NT2/D1 (cell line): ENCODE results near the gene GCNA.

Experiments
- DNase-seq: peaks from one replicate; pipeline ENCODE4 v3.0.0-alpha.2; 2011; ENCODE audit warnings: low read depth, low spot score
- H3K27me3 ChIP-seq: 2 replicates; pipeline ENCODE4 v1.6.0; 2011; ENCODE audit warnings: mild to moderate bottlenecking; ENCODE audit not compliant: insufficient read length, insufficient read depth
- H3K36me3 ChIP-seq: 2 replicates; pipeline ENCODE4 v1.6.1; 2011; ENCODE audit warnings: mild to moderate bottlenecking, low read length, mixed read lengths; ENCODE audit not compliant: insufficient read depth, insufficient read length
- H3K4me1 ChIP-seq: 2 replicates; pipeline ENCODE4 v1.5.1; 2011; ENCODE audit not compliant: insufficient read depth, insufficient read length
- H3K4me3 ChIP-seq: 2 replicates; pipeline ENCODE4 v1.5.1; 2011; ENCODE audit warnings: low read depth; ENCODE audit not compliant: insufficient read length
- H3K9ac ChIP-seq: 2 replicates; pipeline ENCODE4 v1.6.0; 2011; ENCODE audit warnings: low read depth; ENCODE audit not compliant: insufficient read length
- H3K9me3 ChIP-seq: 2 replicates; pipeline ENCODE4 v1.5.1; 2011; ENCODE audit warnings: mild to moderate bottlenecking, low read length; ENCODE audit not compliant: insufficient read depth
- SUZ12 ChIP-seq: IDR thresholded peaks from 2 replicates; pipeline ENCODE4 v1.6.1; 2011; ENCODE audit not compliant: insufficient read length, insufficient read depth; ENCODE audit errors: extremely low read depth
- YY1 ChIP-seq: IDR thresholded peaks from 2 replicates; pipeline ENCODE4 v1.6.1; 2011; ENCODE audit not compliant: insufficient read length, insufficient read depth
- ZNF274 ChIP-seq: IDR thresholded peaks from 2 replicates; pipeline ENCODE4 v1.6.1; 2011; ENCODE audit warnings: mild to moderate bottlenecking, low read depth, low read length

GCNA gene

GRCh38 chrX:71536285-71536684 is 42.0 kb upstream of the GCNA start:
- no peak for DNase-seq
- H3K4me3 ChIP-seq, result no peak overlapping the region
- peaks cover 31% of the 10 kb centered on the region for H3K36me3 ChIP-seq
- no peak for TF ChIP-seq SUZ12
- TF ChIP-seq YY1, result no peak
- no peak for TF ChIP-seq ZNF274
- H3K4me1 ChIP-seq, result no peaks in the 10 kb centered on the region
- H3K9me3 ChIP-seq, result no peaks in the 10 kb centered on the region
- no peaks in the 10 kb centered on the region for H3K27me3 ChIP-seq
- H3K9ac ChIP-seq, result no peak overlapping the region

- Histone ChIP-seq H3K9ac (no peak overlapping the region), H3K4me1 (no peaks in the 10 kb centered on the region), H3K9me3 (no peaks in the 10 kb centered on the region), H3K27me3 (no peaks in the 10 kb centered on the region), H3K36me3 (peaks cover 42% of the 10 kb centered on the region), H3K4me3 (no peak overlapping the region)
- no peak for TF ChIP-seq ZNF274
- DNase-seq, result no peak
Observed at GRCh38 chrX:71537743-71538142, 40.5 kb upstream of the GCNA start.

- H3K4me1 ChIP-seq, result no peaks in the 10 kb centered on the region
- no peak overlapping the region for H3K9ac ChIP-seq
Observed at GRCh38 chrX:71540801-71541200, 37.4 kb upstream of the GCNA start.

GRCh38 chrX:71541210-71542022 is 36.8 kb upstream of the GCNA start:
- DNase-seq, result no peak
- H3K36me3 ChIP-seq, result peaks cover 63% of the 10 kb centered on the region
- no peaks in the 10 kb centered on the region for H3K4me1 ChIP-seq
- H3K27me3 ChIP-seq, result no peaks in the 10 kb centered on the region
- TF ChIP-seq YY1 (no peak), SUZ12 (no peak), ZNF274 (no peak)
- no peak overlapping the region for H3K9ac ChIP-seq
- no peaks in the 10 kb centered on the region for H3K9me3 ChIP-seq
- H3K4me3 ChIP-seq, result no peak overlapping the region

More at GRCh38 chrX:71540801-71541200, 37.4 kb upstream of the GCNA start:
- TF ChIP-seq YY1 (no peak), SUZ12 (no peak), ZNF274 (no peak)
- Histone ChIP-seq H3K36me3 (peaks cover 61% of the 10 kb centered on the region), H3K9me3 (no peaks in the 10 kb centered on the region), H3K4me3 (no peak overlapping the region), H3K27me3 (no peaks in the 10 kb centered on the region)
- no peak for DNase-seq

GRCh38 chrX:71542411-71542810 is 35.8 kb upstream of the GCNA start:
- H3K4me1 ChIP-seq, result no peaks in the 10 kb centered on the region
- no peaks in the 10 kb centered on the region for H3K27me3 ChIP-seq
- peaks cover 69% of the 10 kb centered on the region for H3K36me3 ChIP-seq
- no peaks in the 10 kb centered on the region for H3K9me3 ChIP-seq
- no peak overlapping the region for H3K4me3 ChIP-seq
- H3K9ac ChIP-seq, result no peak overlapping the region
- DNase-seq, result no peak
- no peak for TF ChIP-seq YY1
- TF ChIP-seq ZNF274, result no peak
- no peak for TF ChIP-seq SUZ12

GRCh38 chrX:71542825-71543224 is 35.4 kb upstream of the GCNA start:
- H3K27me3 ChIP-seq, result no peaks in the 10 kb centered on the region
- no peak for TF ChIP-seq YY1
- no peak for TF ChIP-seq ZNF274
- no peak for TF ChIP-seq SUZ12
- H3K4me3 ChIP-seq, result no peak overlapping the region
- H3K9ac ChIP-seq, result no peak overlapping the region
- no peaks in the 10 kb centered on the region for H3K4me1 ChIP-seq
- no peak for DNase-seq
- H3K36me3 ChIP-seq, result peaks cover 70% of the 10 kb centered on the region
- H3K9me3 ChIP-seq, result no peaks in the 10 kb centered on the region

- Histone ChIP-seq H3K9me3 (no peaks in the 10 kb centered on the region), H3K4me3 (no peak overlapping the region), H3K9ac (no peak overlapping the region), H3K27me3 (no peaks in the 10 kb centered on the region), H3K4me1 (no peaks in the 10 kb centered on the region), H3K36me3 (peaks cover 69% of the 10 kb centered on the region)
- TF ChIP-seq YY1 (no peak), SUZ12 (no peak), ZNF274 (no peak)
- DNase-seq, result no peak
Observed at GRCh38 chrX:71543316-71543715, 34.9 kb upstream of the GCNA start.
